AG10803 (cell line): ENCODE measurements around the gene STAT4.

Experiments used
- DNase-seq: peaks from one replicate; pipeline ENCODE4 v3.0.0; 2010; ENCODE audit warnings: low read depth
- H3K4me3 ChIP-seq: 2 replicates; pipeline ENCODE4 v1.5.1; 2011; ENCODE audit warnings: mild to moderate bottlenecking, low read length, control low read depth
- CTCF ChIP-seq: conservative IDR thresholded peaks from 2 replicates; pipeline ENCODE4 v1.5.1; 2011; ENCODE audit warnings: mild to moderate bottlenecking, low read length, control low read depth, inconsistent platforms

Gene STAT4

GRCh38 chr2:191113761-191114160 lies 37.0 kb downstream of the STAT4 start:
- no peak for DNase-seq
- no peak overlapping the region for H3K4me3 ChIP-seq
- TF ChIP-seq CTCF, result no peak

GRCh38 chr2:191112448-191112901 lies 38.3 kb downstream of the STAT4 start:
- no peak for TF ChIP-seq CTCF
- DNase-seq, result no peak
- H3K4me3 ChIP-seq, result no peak overlapping the region

- DNase-seq, result peak; percentile 10
- H3K4me3 ChIP-seq, result no peak overlapping the region
- TF ChIP-seq CTCF, result no peak
Measured at GRCh38 chr2:191109888-191110287, 40.9 kb downstream of the STAT4 start.

- DNase-seq, result no peak
- no peak for TF ChIP-seq CTCF
- no peak overlapping the region for H3K4me3 ChIP-seq
Measured at GRCh38 chr2:191108331-191108730, 42.5 kb downstream of the STAT4 start.

- H3K4me3 ChIP-seq, result no peak overlapping the region
- DNase-seq, result peak; percentile 15
- no peak for TF ChIP-seq CTCF
Measured at GRCh38 chr2:191105082-191105481, 45.7 kb downstream of the STAT4 start.

GRCh38 chr2:191103774-191104173 lies 47.0 kb downstream of the STAT4 start:
- DNase-seq, result no peak
- H3K4me3 ChIP-seq, result no peak overlapping the region
- no peak for TF ChIP-seq CTCF

- TF ChIP-seq CTCF, result no peak
- DNase-seq, result no peak
- no peak overlapping the region for H3K4me3 ChIP-seq
Measured at GRCh38 chr2:191100216-191100615, 50.6 kb downstream of the STAT4 start.
